SU-DHL-6 (cell line): ENCODE data around the gene EIF4H.

Experiments
- CTCF ChIP-seq: fragments of 200-600 bp; sonication (generic); IDR thresholded peaks from one replicate; pipeline ENCODE4 v1.5.1; 2017; ENCODE audit warnings: antibody characterized with exemption, mild to moderate bottlenecking, low read length, moderate library complexity; ENCODE audit not compliant: insufficient read depth, poor library complexity, severe bottlenecking
- EZH2phosphoT487 ChIP-seq: fragments of 200-600 bp; sonication (generic), shearing (Covaris generic); conservative IDR thresholded peaks from 2 replicates; pipeline ENCODE4 v1.6.1; 2018; ENCODE audit warnings: mild to moderate bottlenecking, antibody characterized with exemption, low read length, moderate library complexity, mixed read lengths

GRCh38 chr7:74207586-74207985 lies 33.4 kb downstream of the EIF4H start:
- TF ChIP-seq CTCF, result no peak
- no peak for TF ChIP-seq EZH2phosphoT487
